NCI-H345 treated with DMSO at 0.1 percent for 48 hours (cell line): Measurements from ENCODE around the gene ZBTB12.
A peak's percentile ranks its signal among the peaks of the same experiment; 100 is the strongest.
"Not testable (repeated sequence)": the region's sequence is repeated elsewhere in the genome, so short reads cannot be mapped to it uniquely, and the experiment has no call there.

ENCODE experiments used
- DNase-seq: peaks from one replicate; lab custom pipeline; 2025; ENCODE audit not compliant: unreplicated experiment; lab: John Stamatoyannopoulos, UW

ZBTB12 gene

GRCh38 chr6:31877125-31877650, 24.7 kb downstream of the ZBTB12 start:
- no peak for DNase-seq

GRCh38 chr6:31876357-31876756, 25.5 kb downstream of the ZBTB12 start:
- DNase-seq = no peak

- no peak for DNase-seq
These were observed 26.0 kb downstream of the ZBTB12 start for GRCh38 chr6:31875877-31876276.

DNA sequence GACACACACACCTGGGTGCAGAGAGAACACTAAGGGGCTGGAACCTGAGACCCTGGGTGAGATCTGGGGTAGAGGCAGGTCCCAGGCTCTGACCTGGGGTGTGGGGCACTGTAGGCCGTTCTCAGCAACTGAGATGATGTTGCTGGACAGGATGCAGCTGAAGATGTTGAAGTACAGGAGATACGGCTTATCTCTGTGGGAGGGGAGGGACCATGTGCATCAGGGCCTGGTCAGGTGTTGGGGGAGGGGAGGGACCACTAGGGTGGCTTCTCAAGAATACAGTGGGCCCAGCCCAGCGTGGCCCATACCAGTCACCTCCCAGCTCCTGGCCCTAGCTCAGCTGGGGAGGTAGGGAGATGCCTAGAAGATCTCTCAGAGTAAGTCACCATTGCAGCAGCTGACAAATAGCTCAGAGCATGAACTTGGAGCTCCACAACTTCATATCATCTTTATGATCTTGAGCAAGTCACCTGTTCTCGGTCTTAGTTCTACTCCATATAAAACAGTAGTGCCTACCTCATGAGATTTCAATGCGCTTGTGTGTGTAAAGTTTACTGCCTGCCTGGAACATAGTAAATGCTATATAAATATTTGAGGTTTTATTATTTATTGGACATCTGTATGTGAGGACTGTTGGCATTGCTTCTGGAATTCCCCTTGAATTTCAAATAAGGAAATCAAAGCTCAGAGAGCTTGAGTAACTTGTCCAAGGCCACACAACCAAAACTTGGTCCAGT, 26.9 kb downstream of the ZBTB12 start:
- no peak for DNase-seq

DNA sequence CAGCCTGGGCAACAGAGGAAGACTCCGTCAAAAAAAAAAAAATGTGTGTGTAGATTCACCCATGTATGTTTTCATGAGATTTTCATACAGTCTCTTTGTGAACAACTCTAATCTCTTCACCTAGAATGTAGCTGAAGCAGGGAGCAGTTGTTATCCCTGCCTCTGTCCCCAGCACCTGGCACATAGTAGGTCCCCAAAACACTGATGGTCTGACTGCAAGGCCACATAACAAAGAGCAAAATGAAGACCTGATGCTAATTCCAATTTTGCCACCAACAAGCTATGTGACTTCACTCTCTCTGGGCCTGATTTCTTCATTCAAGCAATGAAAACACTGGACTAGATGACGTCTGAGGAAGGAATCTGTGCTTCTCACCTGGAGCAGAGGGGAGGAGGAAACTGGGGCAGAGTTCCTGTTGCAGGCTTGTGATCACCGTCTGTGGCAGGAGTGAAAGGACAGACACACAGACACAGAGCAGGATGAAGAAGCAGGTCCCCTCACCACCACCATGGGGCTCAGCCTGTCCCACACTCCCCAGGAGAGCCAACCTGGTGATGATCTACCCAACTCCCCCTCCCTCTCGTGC, 27.7 kb downstream of the ZBTB12 start:
- DNase-seq = no peak

DNA sequence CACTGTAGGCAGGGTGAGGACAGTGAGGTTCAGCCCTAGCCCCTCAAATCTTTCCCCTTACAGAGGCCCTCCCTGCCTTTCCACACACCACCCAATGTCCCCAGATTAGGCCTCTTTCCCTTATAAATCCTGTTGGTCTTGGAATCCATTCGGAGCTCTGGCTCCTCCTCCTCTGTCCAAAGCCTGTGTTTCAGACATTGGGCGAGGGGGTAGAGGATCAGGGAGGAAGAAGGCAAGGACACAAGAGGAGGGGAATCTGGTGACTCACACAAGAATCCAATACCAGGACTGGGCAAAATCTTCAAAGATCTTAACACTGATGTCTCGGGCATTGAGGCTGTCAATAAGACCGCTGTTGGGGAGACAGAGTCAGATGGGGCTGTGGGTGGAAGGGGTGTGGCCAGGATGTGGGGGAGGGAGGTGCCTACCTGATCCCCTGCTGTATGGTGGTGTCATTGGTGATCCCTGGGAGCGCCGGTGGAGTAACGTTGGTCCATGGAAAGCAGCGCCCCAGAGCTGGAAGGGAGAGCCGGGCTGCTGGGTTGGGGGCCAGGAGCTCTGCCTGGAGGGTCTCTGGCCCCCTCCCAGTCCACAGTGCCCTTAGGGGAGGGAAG, 30.7 kb downstream of the ZBTB12 start:
- DNase-seq = no peak

DNA sequence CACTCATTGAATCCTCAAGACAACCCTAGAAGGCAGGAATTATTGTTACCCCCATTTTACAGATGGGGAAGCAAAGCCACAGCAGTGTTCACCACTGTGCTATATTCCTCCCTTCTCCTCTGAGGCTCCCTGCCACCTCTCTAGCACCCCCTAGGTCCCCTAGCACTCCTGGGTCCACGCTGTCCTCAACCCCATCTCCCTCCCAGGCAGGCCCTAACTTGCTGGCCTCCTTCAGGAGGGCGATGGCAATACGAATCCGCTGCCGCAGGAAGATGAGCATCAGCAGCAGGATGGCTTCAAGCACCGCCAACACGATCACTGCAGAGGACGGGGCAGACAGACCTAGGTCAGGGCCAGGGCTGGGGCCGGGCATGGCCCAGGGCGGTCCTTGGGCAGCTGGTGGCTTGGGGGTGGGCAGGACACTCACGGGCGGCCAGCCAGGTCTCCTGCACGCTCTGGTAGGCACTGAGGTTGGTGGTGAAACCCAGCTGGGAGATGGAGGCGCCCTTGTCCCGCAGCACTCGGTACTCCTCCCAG, 31.4 kb downstream of the ZBTB12 start:
- DNase-seq = no peak

DNA sequence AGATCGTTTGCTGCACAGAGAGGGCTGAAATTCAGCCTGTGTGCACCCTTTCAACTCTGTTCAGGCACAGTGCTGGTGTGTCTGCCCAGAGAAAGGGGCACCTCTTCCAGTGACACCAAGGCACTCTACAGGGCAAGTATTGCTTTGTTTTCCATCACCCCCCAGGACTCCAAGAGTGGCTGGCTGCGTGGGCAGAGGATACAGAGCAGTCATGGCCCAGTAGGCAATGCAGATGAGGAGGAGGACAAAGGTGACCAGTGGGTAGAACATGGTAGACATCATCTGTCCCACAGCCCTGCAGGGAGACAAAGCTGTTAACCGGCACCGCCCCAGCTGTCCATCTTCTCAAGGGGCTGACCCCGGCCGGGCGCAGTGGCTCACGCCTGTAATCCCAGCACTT, 32.5 kb downstream of the ZBTB12 start:
- no peak for DNase-seq

GRCh38 chr6:31868658-31868971, 33.3 kb downstream of the ZBTB12 start:
- not testable (repeated sequence) for DNase-seq

GRCh38 chr6:31865205-31866118, 36.4 kb downstream of the ZBTB12 start:
- no peak for DNase-seq

- DNase-seq = no peak
These were observed 37.1 kb downstream of the ZBTB12 start for GRCh38 chr6:31864818-31865204.

DNA sequence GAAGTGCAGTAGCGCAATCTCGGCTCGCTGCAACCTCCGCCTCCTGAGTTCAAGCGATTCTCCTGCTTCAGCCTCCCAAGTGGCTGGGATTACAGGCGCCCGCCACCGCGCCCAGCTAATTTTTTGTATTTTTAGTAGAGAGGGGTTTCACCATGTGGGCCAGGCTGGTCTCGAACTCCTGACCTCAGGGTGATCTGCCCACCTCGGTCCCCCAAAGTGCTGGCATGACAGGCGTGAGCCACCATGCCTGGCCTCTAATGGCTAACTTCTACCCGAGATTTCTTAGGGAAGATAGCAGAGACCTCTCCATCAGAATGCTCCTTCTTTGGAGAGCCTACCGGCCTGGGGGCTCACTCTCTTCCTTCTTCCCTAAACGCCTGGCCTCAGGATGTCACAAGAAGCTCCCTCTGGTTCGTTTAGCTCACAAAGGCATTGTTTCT, 37.7 kb downstream of the ZBTB12 start:
- not testable (repeated sequence) for DNase-seq

GRCh38 chr6:31862344-31863235, 39.3 kb downstream of the ZBTB12 start, which contains the start of gene NEU1:
TSS of gene NEU1 (minus strand) at chr6:31862821. CDS start at chr6:31862776, 45 bp downstream.
- DNase-seq = peak; percentile 99

- no peak for DNase-seq
These were observed 40.0 kb downstream of the ZBTB12 start for GRCh38 chr6:31861919-31862343.

DNA sequence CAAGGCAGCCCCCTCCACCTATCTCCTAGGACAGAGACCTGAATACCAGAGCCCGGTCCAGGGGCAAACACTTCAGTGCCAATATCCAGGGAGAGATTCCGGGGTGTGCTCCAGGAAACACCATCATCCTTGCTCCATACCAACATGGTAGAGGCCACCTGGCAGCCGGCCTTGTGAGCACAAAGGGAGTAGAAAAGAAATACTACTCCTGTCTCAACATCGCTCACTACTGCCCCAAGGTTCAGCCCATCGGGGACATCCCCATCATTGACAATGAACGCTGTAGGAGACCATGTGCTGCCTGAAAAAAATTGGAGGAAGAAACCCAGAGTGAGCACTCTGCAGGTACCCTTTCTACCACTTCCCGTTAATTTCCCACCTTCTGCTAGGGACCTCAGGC, 40.7 kb downstream of the ZBTB12 start:
- no peak for DNase-seq

DNA sequence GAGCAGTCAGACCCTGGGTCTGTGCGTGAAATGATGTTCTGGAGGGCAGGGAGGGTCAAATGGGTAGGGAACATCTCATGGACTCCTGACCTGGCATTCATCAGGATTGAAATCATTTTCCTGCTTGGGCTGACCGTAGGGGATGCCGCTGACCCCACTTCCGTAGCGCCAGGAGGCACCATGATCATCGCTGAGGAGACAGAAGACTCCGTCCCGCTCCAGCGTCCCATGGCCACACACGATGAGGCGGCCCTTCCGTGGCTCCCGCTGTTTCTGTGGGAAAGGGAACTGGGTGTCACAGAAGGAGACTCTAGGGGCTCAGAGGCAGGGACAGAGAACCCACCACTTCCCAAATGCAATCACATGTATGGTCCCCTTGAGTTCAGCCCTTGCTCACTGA, 41.5 kb downstream of the ZBTB12 start:
- DNase-seq = no peak

GRCh38 chr6:31859923-31860322, 42.0 kb downstream of the ZBTB12 start:
- no peak for DNase-seq

- DNase-seq = no peak
These were observed 43.2 kb downstream of the ZBTB12 start for GRCh38 chr6:31858707-31859106.

DNA sequence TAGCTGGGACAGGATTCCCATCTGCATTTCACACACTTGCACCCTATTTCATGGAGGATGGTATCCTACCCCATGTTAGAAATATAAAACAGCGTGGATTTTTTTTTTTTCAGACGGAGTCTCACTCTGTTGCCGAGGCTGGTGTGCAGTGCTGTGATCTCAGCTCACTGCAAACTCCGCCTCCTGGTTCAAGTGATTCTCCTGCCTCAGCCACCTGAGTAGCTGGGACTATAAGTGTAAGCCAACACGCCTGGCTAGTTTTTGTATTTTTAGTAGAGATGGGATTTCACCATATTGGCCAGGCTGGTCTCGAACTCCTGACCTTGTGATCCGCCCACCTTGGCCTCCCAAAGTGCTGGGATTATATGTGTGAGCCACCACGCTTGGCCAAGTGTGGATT, 44.1 kb downstream of the ZBTB12 start:
- not testable (repeated sequence) for DNase-seq
